HuH-7.5 (cell line): ENCODE measurements around the gene LRMDA.

Source experiments
- DNase-seq: peaks from one replicate; pipeline ENCODE4 v3.0.0; 2011; ENCODE audit warnings: low spot score

LRMDA gene

DNA sequence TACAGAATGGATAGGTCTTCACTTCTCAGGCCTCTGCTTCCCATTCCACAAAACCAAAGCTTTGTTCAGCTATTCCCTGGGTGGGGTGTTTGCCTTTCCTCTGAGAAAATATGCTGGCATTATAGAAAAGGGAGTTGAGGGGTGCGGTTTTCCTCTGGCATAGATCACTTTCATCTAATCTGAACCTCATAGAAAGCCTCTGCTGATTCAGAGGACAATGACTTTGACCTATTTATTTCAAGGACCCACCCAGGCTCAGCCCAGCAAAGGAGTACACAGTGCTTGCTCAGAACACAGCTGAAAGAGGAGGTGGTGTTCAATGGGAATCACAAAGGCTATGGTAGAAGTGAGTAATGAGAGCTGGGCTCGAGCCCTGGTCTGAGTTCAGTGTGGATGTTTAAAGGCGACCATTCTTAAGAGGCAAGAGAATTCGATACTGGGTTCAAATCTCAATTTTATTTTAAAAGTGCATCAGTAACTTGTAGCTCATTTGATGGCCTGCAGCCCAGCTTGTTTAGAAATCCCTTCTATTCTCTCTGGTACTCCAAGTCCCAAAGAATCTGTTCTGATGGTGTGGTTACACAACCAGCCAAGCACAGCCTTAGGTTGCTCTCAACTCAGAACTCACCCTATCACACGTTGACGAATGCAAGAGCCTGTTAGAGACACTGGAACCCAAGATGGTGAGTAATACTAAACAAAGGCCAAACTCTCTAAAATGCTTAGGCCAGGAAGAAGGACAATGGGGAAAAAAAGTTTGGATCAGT is 1012.8 kb downstream of the LRMDA start:
- no peak for DNase-seq

DNA sequence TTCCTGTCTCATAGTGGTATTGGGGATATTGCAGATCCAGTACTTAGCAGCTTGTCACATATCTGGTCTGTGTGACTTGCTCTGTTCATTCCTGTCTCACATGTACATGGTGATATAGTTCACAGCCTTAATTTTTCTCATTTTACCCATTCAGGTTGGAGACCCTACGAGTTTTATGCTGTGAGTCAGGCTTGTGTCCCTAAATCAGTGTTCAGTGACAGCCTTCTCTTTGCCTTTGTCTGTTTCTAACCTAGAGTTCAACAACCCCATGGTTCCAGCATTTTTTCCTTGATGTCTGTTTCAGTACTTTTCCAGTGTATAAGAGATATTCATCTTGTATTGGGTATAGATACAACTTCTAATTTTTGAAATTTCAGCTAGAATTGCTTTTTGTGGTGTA is 1016.2 kb downstream of the LRMDA start:
- no peak for DNase-seq

DNA sequence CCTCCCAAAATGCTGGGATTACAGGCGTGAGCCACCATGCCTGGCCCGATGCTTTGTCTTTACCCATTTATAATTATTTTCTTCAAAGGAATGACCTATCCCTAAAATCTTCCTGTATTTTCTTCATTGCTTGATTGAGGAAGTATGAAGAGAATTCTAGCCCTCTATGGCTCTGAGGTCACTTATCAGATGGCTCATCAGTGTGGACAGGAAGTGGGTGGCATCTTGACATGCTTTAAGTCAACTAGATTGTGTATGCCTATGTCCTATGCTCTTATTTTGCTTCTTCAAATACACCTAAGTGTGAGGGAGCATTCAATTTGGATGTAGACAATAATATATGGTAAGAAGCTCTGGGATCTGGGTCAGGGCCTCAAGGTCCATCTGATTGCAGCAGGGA is 1020.5 kb downstream of the LRMDA start:
- DNase-seq, result no peak

DNA sequence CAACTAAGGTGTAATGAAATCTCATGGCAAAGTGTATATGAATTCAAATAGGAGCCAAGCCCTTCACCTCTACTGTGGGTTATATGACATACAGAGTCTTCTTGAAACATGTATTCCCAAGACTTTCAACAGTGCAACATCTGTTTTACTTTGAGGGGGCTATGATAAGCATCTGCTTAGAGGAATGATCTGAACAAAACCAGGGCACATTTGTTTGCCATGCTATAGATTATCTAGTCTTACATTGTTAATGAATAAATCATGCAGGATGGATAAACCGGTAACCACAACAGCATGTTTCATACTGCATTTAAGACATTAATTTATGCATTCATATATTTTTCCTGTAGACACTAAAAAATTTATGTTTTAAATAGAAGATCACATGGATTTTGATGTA is 1021.9 kb downstream of the LRMDA start:
- DNase-seq, result no peak

DNA sequence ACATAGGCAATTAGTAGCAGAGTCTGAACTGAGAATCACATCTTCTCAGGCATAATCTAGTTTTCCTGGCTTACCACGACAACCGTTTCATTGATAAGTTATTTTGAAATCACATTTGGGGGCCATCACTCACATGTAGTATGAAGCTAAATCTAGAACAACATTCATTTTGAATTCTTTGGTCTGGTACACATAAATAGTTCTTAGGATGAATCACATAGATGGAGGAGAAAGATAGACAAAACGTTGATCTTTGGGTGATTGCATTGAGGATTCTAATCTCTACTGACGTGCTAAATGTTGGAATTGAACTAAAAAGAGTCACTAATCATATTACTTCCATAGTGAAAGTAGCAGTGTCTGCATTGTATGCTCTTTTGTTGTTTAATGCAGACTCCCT is 1022.6 kb downstream of the LRMDA start:
- DNase-seq, result no peak

DNA sequence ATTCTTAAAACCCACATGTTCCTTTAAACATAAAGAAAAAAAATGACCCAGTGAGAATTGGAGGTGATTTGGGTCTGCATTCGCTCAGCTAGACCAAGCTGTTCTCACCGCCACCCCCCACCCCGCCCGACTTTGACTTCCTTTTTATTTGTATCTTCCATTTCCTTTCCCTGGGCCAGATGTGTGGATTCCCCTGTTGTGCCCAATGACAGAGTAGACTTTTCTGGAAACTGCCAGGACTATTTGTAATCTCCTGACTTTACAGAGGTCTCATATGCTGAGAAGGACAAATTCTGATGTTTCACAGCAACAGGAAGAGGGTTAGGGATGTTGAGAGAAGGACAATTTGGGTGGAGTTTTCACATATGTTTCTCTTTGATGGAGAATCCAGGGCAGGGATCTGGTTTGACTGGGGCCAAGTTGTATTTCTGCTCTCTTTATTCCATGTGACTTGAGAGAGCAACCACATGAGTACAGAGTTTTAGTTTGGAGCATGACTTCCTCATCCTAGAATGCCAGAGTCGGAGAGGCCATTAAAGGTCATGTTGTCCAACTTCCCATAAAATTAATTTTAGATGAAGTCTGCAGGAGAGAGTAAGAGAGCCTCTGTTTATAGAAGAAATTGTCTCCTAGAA is 1023.2 kb downstream of the LRMDA start:
- DNase-seq, result no peak

DNA sequence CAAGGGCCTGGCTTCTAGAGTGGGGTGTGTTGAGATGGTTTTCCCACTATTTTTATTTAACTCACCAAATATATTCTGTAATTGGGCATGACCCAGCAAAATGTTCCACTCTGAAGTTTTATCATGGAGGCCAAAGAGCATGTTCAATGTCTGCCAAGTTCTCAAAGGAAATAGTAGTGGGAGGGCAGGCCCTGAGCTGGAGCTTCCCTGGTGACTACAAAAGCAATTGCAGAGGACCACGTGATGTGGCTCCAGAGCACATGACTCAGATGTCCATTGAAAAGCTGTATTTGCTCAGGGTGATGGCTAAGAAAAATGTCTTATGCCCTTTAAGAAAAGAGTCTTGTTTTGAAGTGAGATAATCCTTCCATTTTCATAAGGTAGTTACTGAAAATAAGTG is 1024.8 kb downstream of the LRMDA start:
- no peak for DNase-seq

DNA sequence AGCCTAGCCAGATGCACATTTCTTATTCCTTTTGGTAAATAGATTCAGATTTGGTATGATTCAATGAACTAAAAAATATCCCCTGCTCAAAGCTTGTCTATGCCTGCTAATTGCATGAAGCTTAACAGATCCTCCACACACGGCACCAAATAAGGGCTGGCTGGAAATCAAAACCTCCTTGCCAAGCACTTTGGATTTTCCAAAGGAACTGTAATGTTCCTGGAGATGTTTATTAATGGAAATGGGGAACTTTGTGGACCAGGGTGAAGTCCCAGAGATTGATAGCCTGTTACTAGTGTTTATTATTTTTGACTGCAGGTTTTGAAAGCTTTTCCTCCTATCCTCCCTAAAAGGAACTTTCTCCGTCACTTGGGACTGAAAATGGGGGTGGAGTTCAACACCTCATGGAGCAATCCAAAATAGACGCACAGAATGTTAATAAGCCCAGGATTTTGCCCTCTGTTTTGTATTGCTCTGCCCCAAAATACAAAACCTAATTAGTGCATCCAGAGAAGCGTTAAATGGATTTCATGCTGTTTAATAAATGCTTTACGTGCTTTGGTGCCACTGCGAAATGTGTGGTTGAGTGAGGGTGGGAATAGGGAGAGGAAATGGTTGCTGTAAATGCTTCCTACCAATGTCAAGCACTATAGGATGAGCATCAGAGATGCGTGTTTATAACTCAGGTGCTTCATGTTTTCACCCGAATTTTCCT is 1027.7 kb downstream of the LRMDA start:
- DNase-seq, result no peak

DNA sequence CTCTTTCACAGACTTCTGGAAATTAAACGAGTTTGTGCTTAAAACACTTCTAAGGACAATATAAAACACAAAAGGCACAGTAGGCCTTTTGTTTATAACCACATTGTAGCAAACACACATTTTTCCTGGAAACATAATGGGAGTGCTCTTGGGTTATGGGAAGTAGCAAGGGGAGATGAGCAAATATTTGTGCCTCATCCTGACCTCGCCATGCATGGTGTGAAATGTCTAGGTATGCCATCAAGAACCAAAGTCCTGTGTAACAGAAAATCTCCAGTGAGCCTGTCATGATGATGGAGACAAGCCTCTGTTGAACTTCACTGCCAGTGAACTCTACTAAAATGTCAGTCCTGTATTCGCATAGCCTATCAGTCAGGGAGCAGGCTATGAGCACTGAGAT is 1029.6 kb downstream of the LRMDA start:
- DNase-seq, result no peak

DNA sequence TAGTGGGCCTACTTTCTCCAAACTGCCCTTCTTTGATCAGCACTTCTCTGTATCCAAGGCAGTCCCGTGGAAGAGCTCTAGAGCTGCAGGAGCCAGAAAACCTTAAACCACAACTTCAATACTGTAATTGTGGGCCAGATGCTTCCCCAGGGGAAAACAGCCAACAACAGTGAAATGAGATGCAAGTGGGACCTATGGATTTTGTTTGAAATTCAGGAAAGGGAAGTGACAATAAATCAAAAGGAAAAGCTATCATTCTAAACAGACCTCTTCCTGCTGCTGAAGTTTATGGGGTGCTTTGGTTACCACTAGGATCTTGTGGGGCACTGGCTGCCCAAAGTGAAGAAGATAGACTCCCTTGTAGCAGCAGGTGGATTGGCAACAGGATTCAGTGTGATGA is 1031.7 kb downstream of the LRMDA start:
- no peak for DNase-seq

DNA sequence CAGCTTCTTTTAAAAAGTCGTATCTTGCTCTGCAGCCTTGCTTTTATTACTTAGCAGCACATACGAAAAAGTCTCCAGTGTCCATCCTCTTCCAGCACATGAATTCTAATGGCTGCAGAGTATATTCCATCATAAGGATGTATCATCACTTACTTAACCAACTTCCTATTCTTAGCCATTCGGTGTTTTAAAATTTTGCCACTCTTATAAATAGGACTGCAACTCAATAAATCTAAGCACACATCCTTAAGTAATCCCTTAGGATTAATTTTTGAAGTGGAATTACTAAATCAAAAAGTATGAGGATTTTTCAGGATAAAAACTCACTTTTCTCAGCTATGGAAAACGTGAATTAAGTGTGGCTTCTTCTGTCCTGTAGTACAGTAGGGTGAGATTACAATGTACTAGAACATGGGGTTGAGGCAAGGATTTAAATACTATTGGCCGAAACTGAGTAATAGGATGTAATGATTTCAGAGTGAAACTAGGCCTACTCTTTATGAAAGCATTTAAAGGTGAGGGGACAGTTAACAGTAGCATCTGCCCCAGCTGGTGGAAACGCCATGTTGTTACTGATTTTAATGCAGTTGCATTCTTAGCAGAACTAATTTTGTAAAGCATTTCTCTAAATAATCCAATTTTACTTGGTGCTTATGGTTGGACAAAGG is 1035.5 kb downstream of the LRMDA start:
- DNase-seq, result no peak

DNA sequence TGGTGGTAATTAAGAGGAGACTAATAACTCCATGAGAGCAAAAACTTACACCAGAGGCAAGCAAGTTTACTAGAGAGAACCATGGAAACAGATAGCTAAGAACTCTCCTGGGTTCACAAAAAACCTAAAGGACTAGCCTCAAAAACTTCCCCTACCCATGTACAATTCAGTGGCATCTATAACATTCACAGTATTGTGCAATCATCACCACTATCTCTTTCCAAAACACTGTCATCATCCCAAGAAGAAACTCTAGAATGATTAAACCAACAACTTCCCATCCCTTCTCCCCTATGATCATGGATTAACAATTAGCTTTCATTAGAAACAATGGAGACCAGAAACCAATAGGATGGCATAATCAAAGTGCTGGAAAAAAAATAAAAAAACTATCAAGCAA is 1038.3 kb downstream of the LRMDA start:
- no peak for DNase-seq

DNA sequence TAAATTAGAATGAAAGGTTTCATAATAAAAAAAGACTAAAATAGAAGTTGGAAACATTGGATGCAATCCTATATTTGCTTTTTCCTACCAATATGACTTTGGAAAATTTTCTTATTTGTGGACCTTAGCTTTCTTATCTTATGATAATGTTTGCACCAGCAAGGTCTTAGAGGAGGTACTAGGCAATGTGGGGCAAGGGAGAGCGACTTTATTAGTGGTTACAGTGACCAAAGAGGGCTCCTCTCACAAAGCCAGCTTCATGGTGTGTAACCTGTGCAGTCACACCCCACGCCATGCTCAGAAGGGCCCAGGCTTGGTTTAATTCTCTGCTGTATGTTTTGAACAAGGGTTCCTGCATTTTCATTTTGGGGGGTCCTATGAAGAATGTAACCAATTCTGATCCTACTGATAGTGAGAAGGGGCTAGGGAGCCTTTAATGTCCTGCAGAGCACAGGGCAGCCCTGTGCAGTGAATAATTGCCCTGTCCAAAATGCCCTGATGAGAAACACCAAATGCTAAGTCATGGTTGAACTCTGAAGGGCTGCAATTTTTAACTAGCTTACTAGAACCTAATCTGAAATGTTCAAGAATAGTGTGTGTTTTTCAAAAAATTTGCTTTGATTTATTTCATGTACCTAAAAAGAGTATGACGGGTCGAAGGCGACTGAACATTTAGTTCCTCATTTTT is 1047.8 kb downstream of the LRMDA start:
- no peak for DNase-seq

DNA sequence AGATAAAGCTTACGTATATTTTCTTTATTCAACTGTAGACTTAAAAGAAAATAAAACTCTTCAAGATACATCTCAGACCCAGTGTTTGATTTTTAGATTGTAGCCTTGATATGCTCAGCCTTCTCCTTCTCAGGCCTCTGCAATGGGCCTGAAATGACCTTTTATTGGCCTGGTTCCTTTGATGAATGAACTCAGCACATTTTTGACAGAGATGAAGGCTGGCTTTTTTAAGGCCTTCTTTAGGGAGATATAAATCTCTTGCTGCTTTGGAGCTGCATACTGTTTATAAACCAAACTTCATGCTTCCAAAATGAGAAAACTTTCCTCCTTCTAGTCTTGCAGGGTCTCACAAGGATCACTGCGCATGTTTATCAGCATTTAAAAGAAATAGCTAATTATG is 1049.8 kb downstream of the LRMDA start:
- no peak for DNase-seq

DNA sequence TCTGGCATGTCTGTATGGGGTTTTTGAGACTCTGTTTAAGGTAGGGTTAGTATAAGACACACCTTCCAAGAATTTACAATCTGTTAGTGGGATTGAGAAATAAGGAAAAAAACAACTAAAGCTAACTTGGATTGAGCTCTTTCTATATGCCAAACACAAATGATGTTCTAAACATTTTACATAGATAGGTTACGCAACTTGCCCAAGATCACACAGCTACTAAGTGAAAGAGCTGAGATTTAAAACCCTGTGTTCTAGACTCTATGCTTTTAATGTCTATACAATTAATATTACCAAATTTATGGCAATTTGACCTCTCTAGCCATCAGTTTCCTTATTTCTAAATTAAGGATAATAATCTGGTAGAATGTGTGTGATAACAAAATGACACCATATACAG is 1056.2 kb downstream of the LRMDA start:
- DNase-seq, result no peak

DNA sequence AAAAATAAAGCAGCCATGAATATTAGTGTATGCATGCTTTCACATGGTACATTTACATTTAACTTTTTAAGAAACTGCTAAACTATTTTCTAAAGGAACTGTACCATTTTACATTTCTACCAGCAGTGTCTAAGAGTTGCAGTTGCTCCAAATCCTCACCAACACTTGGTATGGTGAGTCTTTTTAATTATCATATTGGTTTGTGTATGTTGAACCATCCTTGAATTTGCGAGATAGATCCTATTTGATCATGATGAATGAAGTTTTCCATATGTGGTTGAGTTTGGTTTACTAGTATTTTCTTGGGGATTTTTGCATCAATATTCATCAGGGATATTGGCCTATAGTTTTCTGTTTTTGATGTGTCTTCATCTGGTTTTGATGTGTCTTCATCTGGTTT is 1057.2 kb downstream of the LRMDA start:
- DNase-seq, result no peak

DNA sequence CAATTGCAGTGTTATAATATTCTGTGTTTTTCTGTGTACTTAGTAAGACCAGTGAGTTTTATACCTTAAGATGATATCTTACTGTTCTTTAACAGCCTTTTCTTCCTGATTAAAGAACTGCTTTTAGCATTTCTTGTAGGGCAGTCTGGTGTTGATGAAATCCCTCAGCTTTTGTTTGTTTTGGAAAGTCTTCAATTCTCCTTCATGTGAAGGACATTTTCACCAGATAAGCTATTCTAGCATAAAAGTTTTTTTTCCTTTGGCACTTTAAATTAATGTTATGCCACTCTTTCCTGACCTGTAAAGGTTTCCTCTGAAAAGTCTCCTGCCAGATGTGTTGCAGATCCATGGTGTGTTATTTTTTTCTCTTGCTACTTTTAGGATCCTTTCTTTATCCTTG is 1059.8 kb downstream of the LRMDA start:
- no peak for DNase-seq

DNA sequence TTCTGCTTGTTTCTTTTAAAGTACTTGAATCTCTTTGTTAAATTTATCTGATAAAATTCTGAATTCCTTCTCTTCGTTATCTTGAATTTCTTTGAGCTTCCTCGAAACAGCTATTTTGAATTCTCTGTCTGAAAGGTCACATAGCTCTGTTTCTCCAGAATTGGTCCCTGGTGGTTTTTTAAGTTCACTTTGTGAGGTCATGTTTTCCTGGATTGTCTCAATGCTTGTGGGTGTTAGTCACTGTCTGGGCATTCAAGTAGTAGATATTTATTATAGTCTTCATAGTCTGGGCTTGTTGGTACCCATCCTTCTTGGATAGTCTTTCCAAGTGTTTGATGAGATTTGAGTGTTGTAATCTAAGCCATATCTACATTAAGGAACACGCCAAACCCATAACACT is 1060.6 kb downstream of the LRMDA start:
- DNase-seq, result no peak

DNA sequence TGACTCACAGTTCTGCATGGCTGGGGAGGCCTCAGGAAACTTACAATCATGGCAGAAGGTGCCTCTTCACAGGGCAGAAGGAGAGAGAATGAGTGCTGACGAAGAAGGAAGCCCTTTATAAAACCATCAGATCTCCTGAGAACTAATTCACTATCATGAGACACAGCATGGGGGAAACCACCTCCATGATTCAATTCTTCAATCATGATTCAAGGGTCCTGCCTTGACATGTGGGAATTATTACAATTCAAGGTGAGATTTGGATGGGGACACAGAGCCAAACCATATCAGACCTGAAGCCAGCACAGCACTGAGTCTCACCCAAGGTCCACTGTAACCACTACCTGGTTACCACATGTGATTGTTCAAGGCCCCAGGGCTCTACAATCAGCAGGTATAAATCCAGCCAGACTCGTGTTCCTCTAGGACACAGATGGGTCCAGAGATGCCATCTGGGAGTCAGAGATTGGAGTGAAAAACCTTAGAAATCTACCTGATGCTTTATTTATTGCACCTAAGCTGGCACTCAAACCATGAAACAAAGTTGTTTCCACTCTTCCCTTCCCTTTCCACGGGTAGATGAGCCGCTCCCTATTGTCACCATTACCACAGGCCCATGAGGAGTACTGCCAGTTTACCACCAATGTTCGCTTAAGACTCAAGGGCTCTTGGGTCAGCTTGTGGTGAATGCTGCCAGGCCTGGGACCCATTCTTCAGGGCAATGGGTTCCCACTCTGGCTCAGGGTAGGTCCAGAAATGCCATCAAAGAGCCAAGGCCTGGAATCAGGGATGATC is 1061.5 kb downstream of the LRMDA start:
- no peak for DNase-seq

DNA sequence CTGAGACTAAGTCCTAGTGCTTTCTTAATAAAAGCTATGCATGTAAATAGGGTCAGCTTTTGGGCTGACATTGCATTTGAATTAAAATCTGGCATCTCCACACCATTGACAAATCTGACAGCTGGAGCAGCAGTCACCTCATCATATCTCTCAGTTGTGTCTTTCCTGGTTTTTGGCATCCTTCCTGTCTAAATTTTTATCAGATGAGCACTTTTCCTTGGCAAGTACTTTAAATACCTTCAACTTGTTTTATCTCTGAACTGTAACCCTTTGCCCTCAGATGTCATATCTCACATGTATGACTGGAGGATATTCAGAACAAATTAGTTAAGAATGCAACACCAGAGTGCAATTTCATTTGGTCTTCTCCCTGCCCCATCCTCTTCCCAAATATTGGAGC is 1066.2 kb downstream of the LRMDA start:
- DNase-seq, result no peak

DNA sequence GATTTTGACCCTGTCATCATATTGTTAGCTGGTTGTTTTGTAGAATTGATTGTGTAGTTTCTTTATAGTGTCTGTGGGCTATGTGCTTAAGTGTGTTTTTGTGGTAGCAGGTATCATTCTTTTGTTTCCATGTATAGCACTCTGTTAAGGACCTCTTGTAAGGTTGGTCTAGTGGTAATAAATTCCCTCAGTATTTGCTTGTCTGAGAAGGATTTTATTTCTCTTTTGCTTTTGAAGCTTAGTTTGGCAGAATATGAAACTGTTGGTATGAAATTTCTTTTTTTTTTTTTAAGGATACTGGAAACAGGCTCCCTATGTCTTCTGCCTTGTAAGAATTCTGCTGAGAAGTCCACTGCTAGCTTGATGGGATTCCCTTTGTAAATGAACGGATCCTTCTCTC is 1073.4 kb downstream of the LRMDA start:
- no peak for DNase-seq
